Right cardiac atrium (tissue), 5 donors: ENCODE results near the gene IL9R. TPM values are rescaled to one million over a fixed set of nuclear protein-coding genes. Genes with fewer than 3 reads are reported as not detected.

ENCODE experiments used
- polyA plus RNA-seq: library from polyadenylated mRNA; stranded (reverse); fragments of 200-250 nt; gene quantifications from one replicate; pipeline ENCODE4 v1.2.3, GENCODE V29; 2013
- total RNA-seq, 4 donors: library from RNA; stranded (reverse); fragmentation: NEBNext Ultra II Directional; extraction: Animal tissue kit (Norgen Biotek cat#: 25700); gene quantifications; one replicate each; pipeline ENCODE4 v1.2.1, GENCODE V29; 2021
- donor health status: healthy with polysubstance abuse.
- donor health status: DM: no; HTN: yes; CAD: no.
- donor health status: DM: no; HTN: no; CAD: no.
- donor health status: DM: no; HTN: yes; CAD: no; lungs with severe emphysema.
- donor health status: DM: yes; HTN: yes; CAD: no.

The IL9R gene
- total and polyA plus RNA-seq, 5 donors = 0.05 to 0.11 TPM; not detected in 3

Other genes starting within 250 kb of the IL9R start
- 10 to 100 TPM; 16.9 to 28.6 (median 19.0) TPM for gene VAMP7, start 116.4 kb upstream of the IL9R start, total RNA-seq
- 14.3 TPM for gene VAMP7, start 116.4 kb upstream of the IL9R start, polyA plus RNA-seq